Measurements from ENCODE around the gene ANO1.
"Not testable (repeated sequence)": the region's sequence is repeated elsewhere in the genome, so short reads cannot be mapped to it uniquely, and the experiment has no call there.

ANO1 gene

DNA sequence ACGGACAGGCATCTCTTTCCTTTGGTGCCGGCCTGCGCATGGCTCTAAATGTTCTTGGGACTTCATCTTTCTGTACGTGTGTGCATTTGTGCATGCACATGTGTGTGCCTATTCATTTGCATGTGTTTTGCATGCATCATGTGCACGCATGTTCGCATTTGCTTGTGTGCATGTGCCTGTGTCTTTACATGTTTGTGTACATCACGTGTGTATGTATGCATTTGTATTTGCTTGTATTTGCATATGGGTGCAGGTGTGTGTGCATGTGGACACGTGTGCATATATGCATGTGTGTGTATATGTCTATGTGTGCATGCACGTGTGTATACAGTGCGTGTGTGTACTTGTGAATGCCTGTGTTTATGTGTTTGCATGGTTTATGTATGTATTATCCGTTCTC is 111.5 kb downstream of the ANO1 start:
- DNase-seq (ENCODE audit: low spot score) = no peak

GRCh38 chr11:70191495-70192140 is 113.5 kb downstream of the ANO1 start:
- peak; percentile 56 for DNase-seq (ENCODE audit: low spot score)

DNA sequence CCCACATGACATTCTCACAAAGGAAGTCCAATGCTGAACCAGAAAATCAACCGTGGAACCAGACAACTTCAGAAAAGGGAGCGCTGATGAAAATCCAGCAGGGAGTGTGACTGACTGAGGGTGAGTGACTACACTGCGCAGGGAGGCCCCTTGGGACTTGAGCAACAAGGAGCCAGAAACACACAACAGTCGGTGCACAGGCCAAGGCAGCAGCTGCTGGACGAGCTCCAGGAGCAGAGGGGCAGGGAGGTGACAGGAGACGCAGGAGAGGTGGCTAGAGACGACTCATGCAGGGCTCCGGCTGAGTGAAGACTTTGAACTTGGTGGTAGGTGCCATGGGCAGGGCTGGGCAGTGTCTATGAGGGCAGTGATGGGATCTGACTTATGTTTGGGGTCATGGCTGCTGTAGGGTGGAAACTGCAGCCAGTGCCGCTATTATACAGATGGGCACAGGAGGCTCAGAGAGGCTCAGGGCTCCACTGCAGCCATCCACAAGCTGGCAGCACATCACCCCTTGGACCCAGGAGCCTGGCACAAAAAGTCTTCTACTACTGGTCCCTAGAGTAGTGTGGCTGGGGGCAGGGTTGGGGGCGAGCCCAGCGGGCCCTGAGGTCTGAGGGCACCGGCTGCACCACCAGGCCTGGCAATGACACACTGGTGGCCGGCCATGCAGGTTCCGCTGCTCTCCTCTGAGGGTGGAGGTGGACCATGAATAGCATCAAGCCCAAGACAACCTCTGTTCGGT is 114.7 kb downstream of the ANO1 start:
- DNase-seq (ENCODE audit: low spot score) = no peak

DNA sequence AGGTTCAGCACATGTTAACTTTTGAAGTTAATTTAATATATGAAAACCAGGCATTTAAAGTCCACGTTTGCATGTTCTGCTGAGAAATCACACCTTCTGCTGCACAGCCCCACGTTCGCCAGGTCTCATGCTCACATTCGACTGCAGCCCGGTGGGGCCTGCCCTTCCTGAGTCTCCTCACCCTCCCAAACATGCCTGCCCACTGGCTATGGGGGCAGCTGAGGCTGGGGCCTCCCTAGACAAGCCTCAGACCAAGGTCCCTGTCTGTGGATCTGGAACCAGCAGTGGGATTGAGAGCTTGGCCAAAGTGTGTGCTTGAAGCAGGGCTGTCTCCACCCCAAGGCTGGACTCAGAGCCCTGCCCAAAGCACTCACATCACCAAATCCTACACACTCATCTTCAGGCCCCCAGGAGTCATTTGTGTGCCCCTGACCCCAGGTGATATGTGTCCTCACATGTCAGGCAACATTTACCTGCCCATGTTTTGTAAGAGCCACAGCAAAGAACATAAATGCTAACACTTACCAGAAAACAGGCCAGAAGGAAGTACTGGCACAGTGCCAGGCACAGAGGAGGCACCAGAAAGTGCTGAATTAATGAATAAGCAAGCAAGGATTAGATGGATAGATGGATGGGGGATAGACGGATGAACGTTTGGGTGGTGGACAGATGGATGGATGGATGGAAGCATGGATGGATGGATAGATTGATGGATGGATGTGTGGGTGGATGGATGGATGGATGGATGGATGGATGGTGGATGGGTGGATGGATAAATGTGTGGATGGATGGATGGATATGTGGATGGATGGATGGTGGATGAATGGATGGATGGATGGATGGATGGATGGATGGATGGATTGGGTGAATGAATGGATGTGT is 115.5 kb downstream of the ANO1 start:
- DNase-seq (ENCODE audit: low spot score) = no peak

- DNase-seq (ENCODE audit: low spot score) = no peak
Measured at GRCh38 chr11:70194792-70195791, 117.0 kb downstream of the ANO1 start.

DNA sequence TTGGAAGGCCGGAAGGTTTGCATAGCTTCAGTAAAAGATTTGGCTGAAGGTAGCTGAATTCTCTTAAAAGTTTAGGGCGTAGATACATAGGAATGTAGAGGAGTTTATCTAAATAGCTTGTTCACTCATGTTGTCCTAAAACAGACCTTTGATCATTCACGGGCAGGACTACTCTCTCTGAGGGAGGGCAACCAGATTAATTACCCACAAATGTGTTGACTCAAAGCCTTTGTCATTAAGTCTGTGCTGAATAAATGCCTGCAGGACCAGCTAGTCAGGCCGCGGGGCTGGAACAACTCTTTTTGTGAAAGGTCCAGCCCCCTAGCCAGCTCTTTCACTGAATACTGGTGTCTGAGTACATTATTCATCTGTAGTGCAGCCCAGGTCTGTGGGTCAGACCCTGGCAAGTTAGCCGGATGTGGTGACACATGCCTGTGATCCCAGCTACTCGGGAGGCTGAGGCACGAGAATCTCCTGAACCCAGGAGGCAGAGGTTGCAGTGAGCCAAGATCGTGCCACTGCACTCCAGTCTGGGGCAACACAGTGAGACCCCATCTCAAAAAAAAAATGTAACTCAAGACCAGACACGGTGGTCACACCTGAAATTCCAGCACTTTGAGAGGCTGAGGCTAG is 122.2 kb downstream of the ANO1 start:
- no peak for DNase-seq (ENCODE audit: low spot score)

GRCh38 chr11:70201047-70201446 is 122.9 kb downstream of the ANO1 start:
- DNase-seq (ENCODE audit: low spot score) = not testable (repeated sequence)

DNA sequence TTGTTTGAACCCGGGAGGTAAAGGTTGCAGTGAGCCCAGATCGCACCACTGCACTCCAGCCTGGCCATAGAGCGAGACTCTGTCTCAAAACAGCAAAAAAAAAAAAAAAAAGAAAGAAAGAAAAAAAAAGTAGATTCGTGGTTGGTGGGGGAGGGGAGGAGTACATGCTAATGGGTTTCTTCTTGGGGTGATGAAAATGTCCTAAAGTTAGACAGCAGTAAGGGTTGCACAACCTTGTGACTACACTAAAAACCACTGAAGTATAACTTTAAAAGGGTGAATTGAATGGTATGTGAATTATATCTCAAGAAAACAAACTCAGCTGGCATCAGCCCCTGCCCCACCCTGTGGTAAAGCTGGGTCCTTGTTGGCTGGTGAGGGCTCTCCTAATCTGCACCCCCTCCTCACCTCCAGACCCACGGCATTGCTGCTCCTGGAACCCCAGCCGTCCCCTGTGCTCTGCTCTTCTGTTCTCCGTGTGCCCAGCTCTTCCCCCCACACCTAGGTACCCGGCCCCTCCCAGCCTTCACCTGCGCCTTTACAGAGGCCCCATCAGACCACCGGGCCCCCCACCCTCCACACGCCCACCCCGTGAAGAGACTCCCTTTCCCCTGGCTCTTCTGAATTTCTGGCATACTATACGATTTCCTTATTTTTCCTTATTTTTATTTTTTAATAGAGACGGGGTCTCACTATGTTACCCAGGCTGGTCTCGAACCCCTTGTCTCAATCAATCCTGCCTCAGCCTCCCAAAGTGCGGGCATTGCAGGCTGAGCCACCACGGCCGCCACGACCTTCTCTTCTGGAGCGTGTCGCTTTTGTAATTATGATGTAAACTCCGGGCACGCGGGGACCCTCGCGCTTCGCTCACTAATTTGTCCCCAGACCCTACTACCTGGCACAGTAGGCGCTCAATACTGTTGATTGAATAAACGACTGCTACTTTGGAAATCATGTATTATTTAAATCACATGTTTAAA is 124.1 kb downstream of the ANO1 start:
- DNase-seq (ENCODE audit: low spot score) = no peak

DNA sequence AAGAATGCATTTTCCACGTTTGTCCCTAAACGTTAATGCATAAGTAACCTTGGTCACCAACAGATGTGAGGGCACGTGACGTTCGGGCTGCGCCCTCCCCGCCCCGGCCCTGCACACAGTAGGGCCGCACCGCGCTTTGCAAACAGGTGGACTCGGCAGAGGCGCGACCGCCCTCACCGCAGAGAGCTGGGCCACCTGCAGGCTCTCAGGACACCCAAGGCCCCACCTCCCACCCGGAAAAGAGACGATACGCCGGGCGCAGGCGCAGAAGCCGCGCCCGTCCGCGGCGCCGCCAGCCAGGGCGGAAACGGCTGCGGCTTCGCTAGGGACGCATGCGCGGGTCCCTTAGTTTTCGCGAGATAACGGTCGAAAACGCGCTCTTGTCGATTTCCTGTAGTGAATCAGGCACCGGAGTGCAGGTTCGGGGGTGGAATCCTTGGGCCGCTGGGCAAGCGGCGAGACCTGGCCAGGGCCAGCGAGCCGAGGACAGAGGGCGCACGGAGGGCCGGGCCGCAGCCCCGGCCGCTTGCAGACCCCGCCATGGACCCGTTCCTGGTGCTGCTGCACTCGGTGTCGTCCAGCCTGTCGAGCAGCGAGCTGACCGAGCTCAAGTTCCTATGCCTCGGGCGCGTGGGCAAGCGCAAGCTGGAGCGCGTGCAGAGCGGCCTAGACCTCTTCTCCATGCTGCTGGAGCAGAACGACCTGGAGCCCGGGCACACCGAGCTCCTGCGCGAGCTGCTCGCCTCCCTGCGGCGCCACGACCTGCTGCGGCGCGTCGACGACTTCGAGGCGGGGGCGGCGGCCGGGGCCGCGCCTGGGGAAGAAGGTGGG is 125.0 kb downstream of the ANO1 start, which contains the start of gene FADD:
Gene FADD, plus strand, starts transcription at position 377 of the 831 bp plus-strand sequence. Its CDS starts 164 bp downstream, at position 541.
- peak; percentile 93 for DNase-seq (ENCODE audit: low spot score)

DNA sequence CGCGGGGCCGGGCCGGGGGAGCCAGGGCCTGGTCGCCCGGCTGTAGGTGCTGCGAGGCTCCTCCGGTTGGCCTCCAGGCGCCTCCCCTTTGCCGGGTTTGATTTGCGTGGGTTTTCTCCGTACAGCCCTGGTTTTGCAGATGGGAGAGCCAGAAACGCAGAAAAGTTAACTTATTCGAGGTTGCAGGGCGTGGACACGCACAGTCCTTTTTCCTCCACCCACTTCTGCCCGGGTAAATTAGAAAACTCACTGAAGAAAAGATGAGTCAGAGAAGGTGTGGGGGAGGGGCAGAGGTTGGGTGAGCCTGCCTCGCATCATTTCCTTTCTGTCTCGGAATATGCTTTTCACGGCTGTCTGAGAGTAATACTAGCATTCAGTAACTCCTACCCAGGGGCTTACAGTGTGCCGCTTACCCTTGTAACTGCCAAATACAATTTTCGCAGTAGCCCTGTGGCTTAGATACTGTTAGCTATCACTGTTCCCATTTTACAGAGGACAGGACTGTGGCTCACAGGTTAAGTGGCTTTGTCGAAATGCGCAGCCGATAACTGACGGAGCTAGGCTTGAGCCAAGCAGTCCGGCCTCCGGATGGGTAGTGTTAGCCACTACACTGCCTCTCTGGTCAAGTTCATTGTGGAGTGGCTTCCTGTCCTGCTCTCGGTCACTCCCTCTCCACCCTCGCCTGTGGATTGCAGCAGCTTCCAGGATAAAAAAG is 125.8 kb downstream of the ANO1 start:
- DNase-seq (ENCODE audit: low spot score) = no peak

GRCh38 chr11:70204466-70204799 is 126.3 kb downstream of the ANO1 start:
- no peak for DNase-seq (ENCODE audit: low spot score)

- no peak for DNase-seq (ENCODE audit: low spot score)
Measured at GRCh38 chr11:70205049-70205725, 127.1 kb downstream of the ANO1 start.

- no peak for DNase-seq (ENCODE audit: low spot score)
Measured at GRCh38 chr11:70205766-70206165, 127.6 kb downstream of the ANO1 start.

GRCh38 chr11:70206226-70206981 is 128.3 kb downstream of the ANO1 start:
- no peak for DNase-seq (ENCODE audit: low spot score)

- no peak for DNase-seq (ENCODE audit: low spot score)
Measured at GRCh38 chr11:70206982-70207376, 128.9 kb downstream of the ANO1 start.

DNA sequence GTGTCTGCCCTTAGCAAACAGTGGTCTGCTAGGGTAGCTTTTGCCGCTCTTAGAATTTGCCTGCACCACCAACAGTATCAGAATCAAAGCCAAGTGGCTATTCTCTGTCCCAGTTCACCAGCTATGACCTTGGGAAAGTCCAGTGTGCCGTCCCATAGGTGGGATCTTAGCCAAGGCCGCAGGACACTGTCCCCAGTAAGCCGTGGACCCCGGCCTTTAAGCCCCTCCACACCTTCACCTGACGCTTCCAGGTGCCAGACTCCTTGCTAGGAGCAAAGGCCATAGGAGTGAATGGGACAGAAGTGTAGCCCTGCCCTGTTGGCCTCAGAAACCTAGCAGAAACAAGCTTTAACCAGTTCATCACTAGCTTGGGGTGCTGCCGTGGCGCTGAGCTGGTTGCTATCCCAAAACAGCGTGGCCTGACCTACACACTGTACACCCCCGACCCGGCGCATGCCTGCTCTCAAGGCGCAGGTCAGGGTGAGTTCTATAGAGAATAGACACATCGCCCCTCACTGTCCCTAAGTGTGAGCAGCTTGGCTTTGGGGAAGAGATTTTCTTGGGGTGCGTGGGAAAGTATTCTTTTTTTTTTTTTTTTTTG is 129.5 kb downstream of the ANO1 start:
- DNase-seq (ENCODE audit: low spot score) = no peak
